ENCODE results near the gene ZNRF3.

GRCh38 chr22:29000641-29001040 lies 117.3 kb downstream of the ZNRF3 start:
- no peak for TF ChIP-seq CTCF (IDR thresholded peaks at IDR 0.05; ENCODE audit: low read depth, low read length)
- no peak for TF ChIP-seq EZH2phosphoT487 (IDR thresholded peaks at IDR 0.05; ENCODE audit: low read depth)
